Neutrophil (primary cell): Measurements from ENCODE around the gene ZNF844.

ENCODE experiments used
- H3K27ac ChIP-seq: fragments of 200-600 bp; sonication (generic); 2 replicates; pipeline ENCODE4 v1.5.1; 2016; ENCODE audit warnings: mild to moderate bottlenecking, moderate library complexity
- H3K27me3 ChIP-seq: fragments of 200-600 bp; sonication (generic); 2 replicates; pipeline ENCODE4 v1.6.0; 2016; ENCODE audit warnings: mild to moderate bottlenecking
- H3K36me3 ChIP-seq: fragments of 200-600 bp; sonication (generic); 2 replicates; pipeline ENCODE4 v1.5.1; 2017
- H3K4me1 ChIP-seq, 2 experiments: fragments of 200-600 bp in 1 of 2; sonication (generic) in 1 of 2; 1 replicate in 1 of 2; 2 replicates in 1 of 2; pipeline versions ENCODE4 v1.5.1 to v1.6.1; 2013 to 2016; ENCODE audit warnings: low read depth in 1 of 2, low read length in 1 of 2, mild to moderate bottlenecking in 1 of 2, moderate library complexity in 1 of 2; ENCODE audit not compliant: control insufficient read depth in 1 of 2, insufficient read depth in 1 of 2
- H3K4me3 ChIP-seq, 2 experiments: fragments of 200-600 bp in 1 of 2; sonication (generic) in 1 of 2; 1 replicate in 1 of 2; 2 replicates in 1 of 2; pipeline ENCODE4 v1.5.1; 2013 to 2016; ENCODE audit warnings: low read depth in 1 of 2, low read length in 1 of 2, mild to moderate bottlenecking in 1 of 2, moderate library complexity in 1 of 2
- H3K9me3 ChIP-seq: fragments of 200-600 bp; sonication (generic); 2 replicates; pipeline ENCODE4 v1.5.1; 2016
- TF ChIP-seq, protein P1 (sequence below): fragments of 200-600 bp; sonication (generic); IDR thresholded peaks from 2 replicates; pipeline ENCODE4 v1.5.1; 2016; ENCODE audit warnings: antibody characterized with exemption

ZNF844 gene

DNA sequence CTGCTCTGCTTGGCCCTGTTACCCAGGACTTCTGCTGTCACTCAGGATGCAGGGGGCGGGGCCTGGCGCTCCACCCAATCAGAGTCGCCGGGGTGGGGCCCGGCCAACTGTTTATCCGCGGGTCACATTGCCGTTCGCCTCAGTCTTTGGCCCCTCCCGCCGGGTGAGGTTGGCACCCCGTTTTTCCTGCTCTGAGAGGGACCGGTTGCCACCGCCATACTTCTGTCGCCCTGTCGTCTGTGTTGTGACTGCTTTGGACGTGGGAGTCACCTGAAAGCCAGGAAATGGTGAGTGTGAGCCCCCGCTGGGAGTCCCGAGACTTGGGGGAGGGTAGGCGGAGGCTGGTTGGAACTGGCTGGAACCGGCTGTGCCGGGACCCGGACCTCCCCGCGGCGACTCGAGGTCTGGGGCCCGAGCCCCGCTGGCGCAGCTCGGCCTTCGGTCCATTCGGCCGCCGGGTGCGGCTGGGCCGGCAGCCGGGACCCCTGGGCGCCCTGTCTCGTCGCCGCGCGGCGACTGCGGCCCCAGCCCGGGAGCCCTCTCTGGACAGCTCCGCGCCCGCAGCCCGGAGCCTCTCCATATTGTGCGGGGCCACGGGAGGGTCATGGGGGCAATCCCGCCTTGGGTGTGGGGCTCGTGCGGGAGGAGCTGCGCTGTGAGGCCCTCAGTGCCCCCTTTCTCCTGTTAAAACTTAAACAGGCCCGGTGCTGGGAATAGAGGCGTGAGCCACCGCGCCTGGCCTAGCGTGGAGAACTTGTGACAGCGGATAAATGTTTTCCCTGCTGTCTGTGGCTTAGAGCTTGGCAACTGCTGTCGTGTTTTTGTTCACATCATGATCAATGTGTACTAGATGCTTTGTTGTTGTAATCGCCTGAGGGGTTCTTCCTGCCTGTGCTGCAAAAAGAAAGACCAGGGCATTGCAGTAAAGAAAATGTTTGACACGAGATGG, at the start of gene ZNF844:
ZNF844 (plus strand) TSS at position 142 of the 949 bp plus-strand sequence; CDS start at position 285, 143 bp downstream.
- Histone ChIP-seq H3K27ac (peak within 1 kb of the TSS; percentile 88), H3K9me3 (peaks cover 9% of the 10 kb centered on the region), H3K4me1 (peaks cover 5 to 9% of the 10 kb centered on the region in 2 experiments), H3K36me3 (no peaks in the 10 kb centered on the region), H3K4me3 (peak within 1 kb of the TSS; percentile 70 to 71), H3K27me3 (no peaks in the 10 kb centered on the region)
- TF ChIP-seq, protein P1, sequence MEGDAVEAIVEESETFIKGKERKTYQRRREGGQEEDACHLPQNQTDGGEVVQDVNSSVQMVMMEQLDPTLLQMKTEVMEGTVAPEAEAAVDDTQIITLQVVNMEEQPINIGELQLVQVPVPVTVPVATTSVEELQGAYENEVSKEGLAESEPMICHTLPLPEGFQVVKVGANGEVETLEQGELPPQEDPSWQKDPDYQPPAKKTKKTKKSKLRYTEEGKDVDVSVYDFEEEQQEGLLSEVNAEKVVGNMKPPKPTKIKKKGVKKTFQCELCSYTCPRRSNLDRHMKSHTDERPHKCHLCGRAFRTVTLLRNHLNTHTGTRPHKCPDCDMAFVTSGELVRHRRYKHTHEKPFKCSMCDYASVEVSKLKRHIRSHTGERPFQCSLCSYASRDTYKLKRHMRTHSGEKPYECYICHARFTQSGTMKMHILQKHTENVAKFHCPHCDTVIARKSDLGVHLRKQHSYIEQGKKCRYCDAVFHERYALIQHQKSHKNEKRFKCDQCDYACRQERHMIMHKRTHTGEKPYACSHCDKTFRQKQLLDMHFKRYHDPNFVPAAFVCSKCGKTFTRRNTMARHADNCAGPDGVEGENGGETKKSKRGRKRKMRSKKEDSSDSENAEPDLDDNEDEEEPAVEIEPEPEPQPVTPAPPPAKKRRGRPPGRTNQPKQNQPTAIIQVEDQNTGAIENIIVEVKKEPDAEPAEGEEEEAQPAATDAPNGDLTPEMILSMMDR = no peak

GRCh38 chr19:12015015-12015752, 49.3 kb upstream of the ZNF844 start:
- Histone ChIP-seq H3K4me1 (no peaks in the 10 kb centered on the region), H3K27ac (no peak overlapping the region), H3K27me3 (no peaks in the 10 kb centered on the region), H3K4me3 (no peak overlapping the region), H3K9me3 (peaks cover 58% of the 10 kb centered on the region), H3K36me3 (peaks cover 10% of the 10 kb centered on the region)
- TF ChIP-seq, protein P1 = no peak

GRCh38 chr19:12015753-12016116, 48.8 kb upstream of the ZNF844 start:
- H3K36me3 ChIP-seq = peaks cover 10% of the 10 kb centered on the region
- H3K9me3 ChIP-seq = peaks cover 58% of the 10 kb centered on the region

GRCh38 chr19:12034198-12034597, 30.3 kb upstream of the ZNF844 start:
- H3K4me3 ChIP-seq = no peak overlapping the region
- H3K9me3 ChIP-seq = no peaks in the 10 kb centered on the region
- H3K4me1 ChIP-seq = peaks cover 10 to 16% of the 10 kb centered on the region in 2 experiments
- peaks cover 14% of the 10 kb centered on the region for H3K27me3 ChIP-seq
- TF ChIP-seq, protein P1 = no peak
- H3K27ac ChIP-seq = no peak overlapping the region
- H3K36me3 ChIP-seq = no peaks in the 10 kb centered on the region

More at GRCh38 chr19:12015753-12016116, 48.8 kb upstream of the ZNF844 start:
- Histone ChIP-seq H3K27ac (no peak overlapping the region), H3K4me3 (no peak overlapping the region), H3K27me3 (no peaks in the 10 kb centered on the region), H3K4me1 (no peaks in the 10 kb centered on the region)
- TF ChIP-seq, protein P1 = no peak

DNA sequence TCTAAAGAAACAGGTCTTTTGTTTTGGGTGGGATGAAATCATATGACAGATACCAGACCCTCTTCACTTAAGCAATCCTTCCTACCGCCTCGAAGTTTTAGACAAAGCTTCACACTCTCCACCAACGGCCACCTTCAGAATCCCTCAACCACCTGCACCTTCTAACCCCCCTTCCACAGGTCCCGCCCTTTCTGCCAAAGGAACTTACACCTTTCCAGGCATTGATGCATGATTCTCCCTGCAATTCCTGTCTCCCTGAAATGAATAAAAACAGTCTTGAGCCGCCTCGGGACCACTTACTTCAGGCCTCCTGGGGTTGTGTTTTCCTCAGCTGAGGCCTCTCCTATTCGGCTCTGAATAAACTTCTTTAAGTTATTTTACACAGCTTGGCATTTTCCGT, 29.9 kb upstream of the ZNF844 start:
- Histone ChIP-seq H3K4me3 (peak overlapping the region in 1 of 2 experiments; percentile 75), H3K27me3 (peaks cover 14% of the 10 kb centered on the region), H3K36me3 (no peaks in the 10 kb centered on the region), H3K27ac (no peak overlapping the region), H3K4me1 (peaks cover 10 to 16% of the 10 kb centered on the region in 2 experiments), H3K9me3 (no peaks in the 10 kb centered on the region)
- TF ChIP-seq, protein P1 = no peak
